Stimulated activated CD8-positive, alpha-beta memory T cell treated with anti-CD3 and anti-CD28 coated beads, Interleukin-15, amount 100 ng/mL, for 48 hours (primary cell): ENCODE data around the gene ADGRG7.

Experiments used
- DNase-seq, 2 donors: peaks; one replicate each; pipeline ENCODE4 v3.0.0-alpha.2; 2020; ENCODE audit warnings: low read depth in 2 of 2

Gene ADGRG7

GRCh38 chr3:100698736-100699135, 89.3 kb downstream of the ADGRG7 start:
- no peak for DNase-seq

- no peak for DNase-seq
These were observed 91.3 kb downstream of the ADGRG7 start for GRCh38 chr3:100700708-100701107.

GRCh38 chr3:100702082-100702979, 92.9 kb downstream of the ADGRG7 start:
- no peak for DNase-seq

- DNase-seq, result no peak
These were observed 93.6 kb downstream of the ADGRG7 start for GRCh38 chr3:100702980-100703345.

- no peak for DNase-seq
These were observed 94.5 kb downstream of the ADGRG7 start for GRCh38 chr3:100703865-100704264.

- no peak for DNase-seq
These were observed 97.0 kb downstream of the ADGRG7 start for GRCh38 chr3:100706365-100706764.

- no peak for DNase-seq
These were observed 99.2 kb downstream of the ADGRG7 start for GRCh38 chr3:100708644-100708988.

GRCh38 chr3:100708989-100709841, 99.8 kb downstream of the ADGRG7 start, which contains the start of gene TFG:
Gene TFG (plus strand): TSS chr3:100709494. CDS start chr3:100713686, 4,192 bp downstream.
- peak; percentile 95 to 96 for DNase-seq

GRCh38 chr3:100709842-100710260, 100.5 kb downstream of the ADGRG7 start:
- DNase-seq, result peak in 1 of 2 donors; percentile 5

- peak; percentile 61 to 64 for DNase-seq
These were observed 101.0 kb downstream of the ADGRG7 start for GRCh38 chr3:100710261-100710968.

GRCh38 chr3:100715176-100715575, 105.8 kb downstream of the ADGRG7 start:
- DNase-seq, result no peak

- DNase-seq, result no peak
These were observed 107.7 kb downstream of the ADGRG7 start for GRCh38 chr3:100717063-100717462.

GRCh38 chr3:100717637-100718487, 108.5 kb downstream of the ADGRG7 start:
- no peak for DNase-seq

GRCh38 chr3:100719136-100719535, 109.7 kb downstream of the ADGRG7 start:
- DNase-seq, result no peak

- no peak for DNase-seq
These were observed 111.0 kb downstream of the ADGRG7 start for GRCh38 chr3:100720426-100720825.

GRCh38 chr3:100725935-100726513, 116.6 kb downstream of the ADGRG7 start:
- no peak for DNase-seq

- DNase-seq, result no peak
These were observed 117.3 kb downstream of the ADGRG7 start for GRCh38 chr3:100726706-100727105.

GRCh38 chr3:100730524-100730923, 121.1 kb downstream of the ADGRG7 start:
- DNase-seq, result no peak

- no peak for DNase-seq
These were observed 123.0 kb downstream of the ADGRG7 start for GRCh38 chr3:100732435-100732834.

GRCh38 chr3:100737334-100737733, 127.9 kb downstream of the ADGRG7 start:
- DNase-seq, result no peak

GRCh38 chr3:100740207-100740606, 130.8 kb downstream of the ADGRG7 start:
- DNase-seq, result peak in 1 of 2 donors; percentile 2
